Measurements from ENCODE around the gene LCLAT1. TPM values are rescaled to one million over a fixed set of nuclear protein-coding genes. Genes with fewer than 3 reads are reported as not detected.

LCLAT1 gene
- total RNA-seq, 1 experiment from 2014 or later: 32.9 TPM

- no peak overlapping the region for H3K4me3 Mint-ChIP-seq
- H3K9ac ChIP-seq (ENCODE audit: extremely low read depth, insufficient read length, low read length): no peak overlapping the region
- no peak overlapping the region for H2BK15ac ChIP-seq (ENCODE audit: low read depth, low read length)
- H2BK12ac ChIP-seq (ENCODE audit: insufficient read length, low read depth, low read length): no peak overlapping the region
- no peaks in the 10 kb centered on the region for H3K27me3 ChIP-seq (ENCODE audit: insufficient read depth, low read length)
- no peak overlapping the region for H3T11ph ChIP-seq (ENCODE audit: low read length)
- H2BK120ac ChIP-seq (ENCODE audit: low read depth, low read length, poor library complexity, severe bottlenecking): no peak overlapping the region
- H3K18ac ChIP-seq (ENCODE audit: insufficient read length, low read depth, low read length): no peak overlapping the region
- WGBS (ENCODE audit: extremely low coverage, insufficient read length, low lambda C conversion rate): no CpG with 5 or more reads among the region's 12 CpGs
- no peaks in the 10 kb centered on the region for H3K9me3 ChIP-seq (ENCODE audit: control insufficient read depth, low read depth, low read length)
- H3K23ac ChIP-seq (ENCODE audit: insufficient read length, low read depth, low read length): no peak overlapping the region
- no peak overlapping the region for H2BK5ac ChIP-seq (ENCODE audit: insufficient read length, low read length)
- H4K20me1 ChIP-seq (ENCODE audit: control insufficient read depth, insufficient read depth, insufficient read length): no peaks in the 10 kb centered on the region
- H3K4me1 Mint-ChIP-seq: no peaks in the 10 kb centered on the region
- H3K27me3 Mint-ChIP-seq (ENCODE audit: low read depth): peaks cover 11% of the 10 kb centered on the region
- no peak overlapping the region for H2AFZ ChIP-seq (ENCODE audit: low read length)
- no peak overlapping the region for H3K56ac ChIP-seq (ENCODE audit: insufficient read length, low read depth, low read length)
- no peak overlapping the region for H3K27ac ChIP-seq (ENCODE audit: insufficient read length, low read depth, low read length)
- no peaks in the 10 kb centered on the region for H3K4me1 ChIP-seq (ENCODE audit: insufficient read depth, low read length)
- no peak overlapping the region for H3K14ac ChIP-seq (ENCODE audit: insufficient read depth, low read length)
- H3K79me2 ChIP-seq (ENCODE audit: insufficient read depth, low read length): no peaks in the 10 kb centered on the region
- H3K79me1 ChIP-seq (ENCODE audit: insufficient read depth, low read depth, low read length, poor library complexity, severe bottlenecking): no peaks in the 10 kb centered on the region
- no peaks in the 10 kb centered on the region for H3K23me2 ChIP-seq (ENCODE audit: insufficient read length, low read depth, low read length, poor library complexity, severe bottlenecking)
- peaks cover 2 to 3% of the 10 kb centered on the region in 2 experiments; a peak in 2 of 5 replicates for H3K9me3 Mint-ChIP-seq
- H2BK20ac ChIP-seq (ENCODE audit: low read depth, low read length, poor library complexity, severe bottlenecking): no peak overlapping the region
- no peak overlapping the region for H4K8ac ChIP-seq (replicated peaks; ENCODE audit: insufficient read length, low read depth, low read length)
- no peak overlapping the region for H4K5ac ChIP-seq (ENCODE audit: insufficient read length, low read depth, low read length)
- no peak overlapping the region for H3K4ac ChIP-seq (ENCODE audit: low read depth, low read length)
- no peak overlapping the region for H3K4me2 ChIP-seq (ENCODE audit: insufficient read depth, insufficient read length, low read length)
- no peak overlapping the region for H4K91ac ChIP-seq (ENCODE audit: insufficient read length, low read depth, low read length)
- DNase-seq: peak; percentile 25
- no peak overlapping the region for H2AK5ac ChIP-seq (ENCODE audit: insufficient read length, low read length)
- no peak for TF ChIP-seq CTCF (conservative IDR thresholded peaks at IDR 0.05)
- H3K36me3 Mint-ChIP-seq (ENCODE audit: insufficient read depth in 1 of 3, low read depth in 3 of 3): peaks cover 0 to 8% (median 2%) of the 10 kb centered on the region in 3 experiments; a peak in 2 of 7 replicates
- no peak overlapping the region for H3K27ac Mint-ChIP-seq
Measured at GRCh38 chr2:30662268-30663131, 215.5 kb downstream of the LCLAT1 start.

All from H9 (cell line).